ENCODE measurements around the gene DUSP6. TPM values are rescaled to one million over a fixed set of nuclear protein-coding genes. Genes with fewer than 3 reads are reported as not detected.

DUSP6 gene
- total and polyA plus RNA-seq, 10 of the 15 experiments (the other 5 are each of a cell fraction or from before 2014, with no cell fraction given), result 0.02 to 0.69 (median 0.07) TPM; not detected in 1

DNA sequence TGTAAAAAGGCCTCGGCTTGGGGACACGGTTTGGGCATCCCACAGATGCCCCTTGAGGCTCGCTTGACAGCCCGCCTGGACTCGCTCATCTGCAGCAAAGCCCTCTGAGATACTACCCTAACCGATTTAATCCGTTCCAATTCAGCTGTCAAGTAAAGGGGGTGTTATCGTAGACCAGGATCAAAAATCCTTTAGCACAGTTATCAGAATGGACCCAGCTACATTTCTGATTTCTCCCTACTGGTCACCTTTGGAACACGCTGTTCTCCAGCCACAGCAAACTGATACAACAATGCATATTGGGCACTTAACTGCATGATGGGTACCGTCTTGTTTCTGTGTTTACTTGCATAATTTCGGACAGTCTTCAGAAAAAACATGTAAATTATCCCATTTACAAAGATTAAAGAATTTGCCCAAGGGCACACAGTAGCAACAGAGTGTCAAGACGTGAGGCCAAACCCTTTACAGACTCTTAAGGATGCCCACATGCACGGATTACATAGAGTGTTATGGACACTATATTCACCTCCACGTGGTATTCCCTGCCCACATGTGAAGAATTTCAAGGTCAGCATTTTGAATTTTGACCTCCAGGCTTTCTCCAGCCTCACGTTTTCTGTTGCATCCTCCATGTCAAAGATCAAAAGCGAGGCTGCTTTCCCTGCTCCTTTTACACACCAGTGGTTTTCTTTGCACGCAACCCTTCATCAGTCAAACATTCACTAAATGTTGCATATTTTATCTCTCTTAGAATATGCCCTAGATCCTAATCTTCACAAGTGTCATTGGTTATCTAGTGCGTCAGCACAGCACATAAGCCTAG is 3.2 kb upstream of the DUSP6 start:
- RAD21 ChIA-PET (ENCODE audit: unreplicated experiment), result no interaction called here
- Histone ChIP-seq H3K27me3 (replicated peaks in 1 of 2; ENCODE audit: control insufficient read depth in 2 of 2, insufficient read depth in 2 of 2, low read length in 1 of 2) (peaks cover 14 to 38% of the 10 kb centered on the region in 2 experiments), H3K4me1 (ENCODE audit: control insufficient read depth, insufficient read depth, low read length) (no peaks in the 10 kb centered on the region; the same call in 1 of the 2 replicates), H3K36me3 (ENCODE audit: control insufficient read depth in 2 of 2, insufficient read depth in 2 of 2, low read length in 1 of 2) (no peaks in the 10 kb centered on the region), H2AFZ (ENCODE audit: control insufficient read depth, low read depth, low read length) (no peak overlapping the region), H3K27ac (ENCODE audit: control insufficient read depth, insufficient read depth) (no peak overlapping the region), H3K4me2 (ENCODE audit: control insufficient read depth, insufficient read depth) (no peak overlapping the region), H3K9me3 (replicated peaks; ENCODE audit: control insufficient read depth, insufficient read depth, low read length) (no peaks in the 10 kb centered on the region; the same call in 2 of the 3 replicates), H3K4me3 (no peak overlapping the region), H4K20me1 (ENCODE audit: control insufficient read depth, insufficient read depth) (no peaks in the 10 kb centered on the region; the same call in 1 of the 2 replicates), H3K79me2 (ENCODE audit: control insufficient read depth, insufficient read depth, low read length) (no peaks in the 10 kb centered on the region), H3K9ac (ENCODE audit: control insufficient read depth, insufficient read depth, low read length) (no peak overlapping the region)
- POLR2A ChIA-PET, result no interaction called here
- DNase-seq (ENCODE audit: low read depth, low spot score) (no peak), ATAC-seq (no peak), FAIRE-seq (no peak)
- in situ Hi-C loops (cut with MboI) (no loop called here), intact Hi-C loops (cut with micrococcal nuclease; ENCODE audit: unreplicated experiment) (loop anchor here (2.0 kb wide), 1 partner anchor 169 kb away; the partner anchor contains the start of gene GALNT4)
- BruUV-seq (replicated peaks), result no TSS peak
- SMC1A ChIA-PET (ENCODE audit: uncharacterized antibody, unreplicated experiment), result interaction anchor here (1.0 kb wide), 1 partner anchor 113 kb away, joined by 4 read pairs; no protein-coding TSS in a partner anchor
- CTCF ChIA-PET, result no interaction called here
- 61% methylated on average over 18 of the region's 18 CpGs for WGBS (ENCODE audit: insufficient coverage, insufficient replicate concordance, low lambda C conversion rate, missing lambda C conversion rate)
- TF ChIP-seq, protein P1, sequence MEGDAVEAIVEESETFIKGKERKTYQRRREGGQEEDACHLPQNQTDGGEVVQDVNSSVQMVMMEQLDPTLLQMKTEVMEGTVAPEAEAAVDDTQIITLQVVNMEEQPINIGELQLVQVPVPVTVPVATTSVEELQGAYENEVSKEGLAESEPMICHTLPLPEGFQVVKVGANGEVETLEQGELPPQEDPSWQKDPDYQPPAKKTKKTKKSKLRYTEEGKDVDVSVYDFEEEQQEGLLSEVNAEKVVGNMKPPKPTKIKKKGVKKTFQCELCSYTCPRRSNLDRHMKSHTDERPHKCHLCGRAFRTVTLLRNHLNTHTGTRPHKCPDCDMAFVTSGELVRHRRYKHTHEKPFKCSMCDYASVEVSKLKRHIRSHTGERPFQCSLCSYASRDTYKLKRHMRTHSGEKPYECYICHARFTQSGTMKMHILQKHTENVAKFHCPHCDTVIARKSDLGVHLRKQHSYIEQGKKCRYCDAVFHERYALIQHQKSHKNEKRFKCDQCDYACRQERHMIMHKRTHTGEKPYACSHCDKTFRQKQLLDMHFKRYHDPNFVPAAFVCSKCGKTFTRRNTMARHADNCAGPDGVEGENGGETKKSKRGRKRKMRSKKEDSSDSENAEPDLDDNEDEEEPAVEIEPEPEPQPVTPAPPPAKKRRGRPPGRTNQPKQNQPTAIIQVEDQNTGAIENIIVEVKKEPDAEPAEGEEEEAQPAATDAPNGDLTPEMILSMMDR (IDR thresholded peaks at IDR 0.05 in 2 of 3, conservative IDR thresholded peaks at IDR 0.05 in 1 of 3; ENCODE audit: control insufficient read depth in 2 of 3, extremely low read depth in 1 of 3, insufficient read depth in 1 of 3, low read depth in 3 of 3, low read length in 3 of 3), result no peak
- TF ChIP-seq DPF2 (IDR thresholded peaks at IDR 0.05) (no peak), BMI1 (IDR thresholded peaks at IDR 0.05; ENCODE audit: borderline replicate concordance) (no peak), RUNX3 (IDR thresholded peaks at IDR 0.05; ENCODE audit: low read length) (no peak), BRCA1 (IDR thresholded peaks at IDR 0.05; ENCODE audit: low read depth, low read length) (no peak), FOXM1 (IDR thresholded peaks at IDR 0.05; ENCODE audit: low read depth, low read length) (no peak), ZNF217 (IDR thresholded peaks at IDR 0.05) (no peak), NR2F1 (conservative IDR thresholded peaks at IDR 0.05) (no peak), CBX5 (IDR thresholded peaks at IDR 0.05; ENCODE audit: low read depth) (no peak), FOXK2 (IDR thresholded peaks at IDR 0.05) (no peak), MXI1 (IDR thresholded peaks at IDR 0.05; ENCODE audit: low read depth, low read length) (no peak), SIN3A (IDR thresholded peaks at IDR 0.05; ENCODE audit: low read depth, low read length) (no peak), TAF1 (IDR thresholded peaks at IDR 0.05; ENCODE audit: borderline replicate concordance, low read depth, low read length) (no peak), SMAD1 (IDR thresholded peaks at IDR 0.05; ENCODE audit: low read depth, partially characterized antibody) (no peak), EZH2 (IDR thresholded peaks at IDR 0.05; ENCODE audit: borderline replicate concordance, control insufficient read depth, low read depth, low read length) (no peak), MEF2B (IDR thresholded peaks at IDR 0.05; ENCODE audit: partially characterized antibody, poor library complexity, severe bottlenecking) (no peak)
- TF ChIP-seq, protein P2, sequence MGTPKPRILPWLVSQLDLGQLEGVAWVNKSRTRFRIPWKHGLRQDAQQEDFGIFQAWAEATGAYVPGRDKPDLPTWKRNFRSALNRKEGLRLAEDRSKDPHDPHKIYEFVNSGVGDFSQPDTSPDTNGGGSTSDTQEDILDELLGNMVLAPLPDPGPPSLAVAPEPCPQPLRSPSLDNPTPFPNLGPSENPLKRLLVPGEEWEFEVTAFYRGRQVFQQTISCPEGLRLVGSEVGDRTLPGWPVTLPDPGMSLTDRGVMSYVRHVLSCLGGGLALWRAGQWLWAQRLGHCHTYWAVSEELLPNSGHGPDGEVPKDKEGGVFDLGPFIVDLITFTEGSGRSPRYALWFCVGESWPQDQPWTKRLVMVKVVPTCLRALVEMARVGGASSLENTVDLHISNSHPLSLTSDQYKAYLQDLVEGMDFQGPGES (IDR thresholded peaks at IDR 0.05), result no peak
- TF ChIP-seq, protein P3, sequence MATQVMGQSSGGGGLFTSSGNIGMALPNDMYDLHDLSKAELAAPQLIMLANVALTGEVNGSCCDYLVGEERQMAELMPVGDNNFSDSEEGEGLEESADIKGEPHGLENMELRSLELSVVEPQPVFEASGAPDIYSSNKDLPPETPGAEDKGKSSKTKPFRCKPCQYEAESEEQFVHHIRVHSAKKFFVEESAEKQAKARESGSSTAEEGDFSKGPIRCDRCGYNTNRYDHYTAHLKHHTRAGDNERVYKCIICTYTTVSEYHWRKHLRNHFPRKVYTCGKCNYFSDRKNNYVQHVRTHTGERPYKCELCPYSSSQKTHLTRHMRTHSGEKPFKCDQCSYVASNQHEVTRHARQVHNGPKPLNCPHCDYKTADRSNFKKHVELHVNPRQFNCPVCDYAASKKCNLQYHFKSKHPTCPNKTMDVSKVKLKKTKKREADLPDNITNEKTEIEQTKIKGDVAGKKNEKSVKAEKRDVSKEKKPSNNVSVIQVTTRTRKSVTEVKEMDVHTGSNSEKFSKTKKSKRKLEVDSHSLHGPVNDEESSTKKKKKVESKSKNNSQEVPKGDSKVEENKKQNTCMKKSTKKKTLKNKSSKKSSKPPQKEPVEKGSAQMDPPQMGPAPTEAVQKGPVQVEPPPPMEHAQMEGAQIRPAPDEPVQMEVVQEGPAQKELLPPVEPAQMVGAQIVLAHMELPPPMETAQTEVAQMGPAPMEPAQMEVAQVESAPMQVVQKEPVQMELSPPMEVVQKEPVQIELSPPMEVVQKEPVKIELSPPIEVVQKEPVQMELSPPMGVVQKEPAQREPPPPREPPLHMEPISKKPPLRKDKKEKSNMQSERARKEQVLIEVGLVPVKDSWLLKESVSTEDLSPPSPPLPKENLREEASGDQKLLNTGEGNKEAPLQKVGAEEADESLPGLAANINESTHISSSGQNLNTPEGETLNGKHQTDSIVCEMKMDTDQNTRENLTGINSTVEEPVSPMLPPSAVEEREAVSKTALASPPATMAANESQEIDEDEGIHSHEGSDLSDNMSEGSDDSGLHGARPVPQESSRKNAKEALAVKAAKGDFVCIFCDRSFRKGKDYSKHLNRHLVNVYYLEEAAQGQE (IDR thresholded peaks at IDR 0.05; ENCODE audit: low read depth, low read length), result no peak
